ENCODE results near the gene SLC35D3. TPM values are rescaled to one million over a fixed set of nuclear protein-coding genes. Genes with fewer than 3 reads are reported as not detected.

The SLC35D3 gene
- total and polyA plus RNA-seq, 2 donors (not counting 1 experiment from before 2014, with no cell fraction given), result not detected

- Histone ChIP-seq H3K79me2 (ENCODE audit: control insufficient read depth, insufficient read depth, low read length) (no peaks in the 10 kb centered on the region), H3K9me3 (ENCODE audit: control insufficient read depth, insufficient read depth, low read depth, low read length) (no peaks in the 10 kb centered on the region), H3K4me3 (replicated peaks in 1 of 4; ENCODE audit: control extremely low read depth in 1 of 4, insufficient read depth in 1 of 4, low read depth in 3 of 4, low read length in 4 of 4) (no peak overlapping the region), H3K27ac (ENCODE audit: insufficient read depth, low read length) (no peak overlapping the region), H3K36me3 (ENCODE audit: control insufficient read depth, insufficient read depth, low read length) (no peaks in the 10 kb centered on the region), H3K9ac (ENCODE audit: insufficient read depth, low read length) (no peak overlapping the region), H3K4me2 (ENCODE audit: extremely low read depth, insufficient read depth, low read length) (no peak overlapping the region), H4K20me1 (ENCODE audit: control insufficient read depth, extremely low read depth, insufficient read depth, low read length) (no peaks in the 10 kb centered on the region), H2AFZ (ENCODE audit: low read length) (no peak overlapping the region), H3K27me3 (ENCODE audit: control insufficient read depth, insufficient read depth, low read length) (no peaks in the 10 kb centered on the region), H3K4me1 (ENCODE audit: control insufficient read depth, extremely low read depth, insufficient read depth, low read length) (no peaks in the 10 kb centered on the region)
- no peak for TF ChIP-seq EZH2 (IDR thresholded peaks at IDR 0.05; ENCODE audit: low read length, missing control alignments)
- no peak for TF ChIP-seq CTCF (conservative IDR thresholded peaks at IDR 0.05 in 1 of 2, IDR thresholded peaks at IDR 0.05 in 1 of 2; ENCODE audit: low read depth in 1 of 2, low read length in 2 of 2)
- no peak for DNase-seq (ENCODE audit: low read depth in 2 of 2)
Measured at GRCh38 chr6:136893187-136893586, 28.9 kb upstream of the SLC35D3 start.

- H3K4me3 ChIP-seq (replicated peaks in 1 of 4; ENCODE audit: control extremely low read depth in 1 of 4, insufficient read depth in 1 of 4, low read depth in 3 of 4, low read length in 4 of 4), result no peak overlapping the region
- no peak overlapping the region for H2AFZ ChIP-seq (ENCODE audit: low read length)
- no peaks in the 10 kb centered on the region for H3K9me3 ChIP-seq (ENCODE audit: control insufficient read depth, insufficient read depth, low read depth, low read length)
- TF ChIP-seq EZH2 (IDR thresholded peaks at IDR 0.05; ENCODE audit: low read length, missing control alignments), result no peak
- TF ChIP-seq CTCF (conservative IDR thresholded peaks at IDR 0.05 in 1 of 2, IDR thresholded peaks at IDR 0.05 in 1 of 2; ENCODE audit: low read depth in 1 of 2, low read length in 2 of 2), result no peak
- no peak overlapping the region for H3K9ac ChIP-seq (ENCODE audit: insufficient read depth, low read length)
- no peaks in the 10 kb centered on the region for H3K4me1 ChIP-seq (ENCODE audit: control insufficient read depth, extremely low read depth, insufficient read depth, low read length)
- no peaks in the 10 kb centered on the region for H3K36me3 ChIP-seq (ENCODE audit: control insufficient read depth, insufficient read depth, low read length)
- H4K20me1 ChIP-seq (ENCODE audit: control insufficient read depth, extremely low read depth, insufficient read depth, low read length), result no peaks in the 10 kb centered on the region
- no peak overlapping the region for H3K27ac ChIP-seq (ENCODE audit: insufficient read depth, low read length)
- no peaks in the 10 kb centered on the region for H3K79me2 ChIP-seq (ENCODE audit: control insufficient read depth, insufficient read depth, low read length)
- H3K27me3 ChIP-seq (ENCODE audit: control insufficient read depth, insufficient read depth, low read length), result no peaks in the 10 kb centered on the region
- no peak overlapping the region for H3K4me2 ChIP-seq (ENCODE audit: extremely low read depth, insufficient read depth, low read length)
- DNase-seq (ENCODE audit: low read depth in 2 of 2), result no peak
Measured at GRCh38 chr6:136895901-136896300, 26.2 kb upstream of the SLC35D3 start.

DNA sequence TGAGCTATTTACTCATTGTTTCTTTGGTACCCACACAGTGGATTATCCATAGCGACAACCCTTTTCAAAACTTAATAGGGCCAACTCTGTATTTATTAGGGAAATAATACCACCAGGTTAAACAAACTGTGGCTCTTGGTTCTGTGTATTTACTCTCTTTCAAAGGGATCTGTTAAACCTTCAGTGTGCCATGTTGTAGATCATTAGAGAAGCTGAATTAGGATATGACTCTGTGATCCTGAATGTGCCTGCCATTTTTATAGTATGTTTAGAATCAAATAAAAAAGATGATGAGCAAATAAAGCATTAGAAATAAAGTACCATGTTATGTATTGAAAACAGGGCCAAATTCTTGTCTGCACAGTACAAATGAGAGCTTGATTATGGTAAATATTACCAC lies 25.0 kb upstream of the SLC35D3 start:
- no peak overlapping the region for H3K9ac ChIP-seq (ENCODE audit: insufficient read depth, low read length)
- DNase-seq (ENCODE audit: low read depth in 2 of 2), result no peak
- no peaks in the 10 kb centered on the region for H3K36me3 ChIP-seq (ENCODE audit: control insufficient read depth, insufficient read depth, low read length)
- H2AFZ ChIP-seq (ENCODE audit: low read length), result no peak overlapping the region
- no peak overlapping the region for H3K27ac ChIP-seq (ENCODE audit: insufficient read depth, low read length)
- no peaks in the 10 kb centered on the region for H3K79me2 ChIP-seq (ENCODE audit: control insufficient read depth, insufficient read depth, low read length)
- H3K4me2 ChIP-seq (ENCODE audit: extremely low read depth, insufficient read depth, low read length), result no peak overlapping the region
- no peak for TF ChIP-seq CTCF (conservative IDR thresholded peaks at IDR 0.05 in 1 of 2, IDR thresholded peaks at IDR 0.05 in 1 of 2; ENCODE audit: low read depth in 1 of 2, low read length in 2 of 2)
- no peak for TF ChIP-seq EZH2 (IDR thresholded peaks at IDR 0.05; ENCODE audit: low read length, missing control alignments)
- H3K4me3 ChIP-seq (replicated peaks in 1 of 4; ENCODE audit: control extremely low read depth in 1 of 4, insufficient read depth in 1 of 4, low read depth in 3 of 4, low read length in 4 of 4), result no peak overlapping the region
- H3K9me3 ChIP-seq (ENCODE audit: control insufficient read depth, insufficient read depth, low read depth, low read length), result no peaks in the 10 kb centered on the region
- H3K27me3 ChIP-seq (ENCODE audit: control insufficient read depth, insufficient read depth, low read length), result no peaks in the 10 kb centered on the region
- no peaks in the 10 kb centered on the region for H3K4me1 ChIP-seq (ENCODE audit: control insufficient read depth, extremely low read depth, insufficient read depth, low read length)
- H4K20me1 ChIP-seq (ENCODE audit: control insufficient read depth, extremely low read depth, insufficient read depth, low read length), result no peaks in the 10 kb centered on the region

Measured in fibroblast of lung (primary cell).